GM21390 (cell line): ENCODE measurements around the gene NDUFS7.

Experiments
- ATAC-seq: cut with Tn5 transposase; IDR thresholded peaks from one replicate; pipeline ENCODE4 v1.9.1; 2021; ENCODE audit not compliant: unreplicated experiment

Gene NDUFS7

DNA sequence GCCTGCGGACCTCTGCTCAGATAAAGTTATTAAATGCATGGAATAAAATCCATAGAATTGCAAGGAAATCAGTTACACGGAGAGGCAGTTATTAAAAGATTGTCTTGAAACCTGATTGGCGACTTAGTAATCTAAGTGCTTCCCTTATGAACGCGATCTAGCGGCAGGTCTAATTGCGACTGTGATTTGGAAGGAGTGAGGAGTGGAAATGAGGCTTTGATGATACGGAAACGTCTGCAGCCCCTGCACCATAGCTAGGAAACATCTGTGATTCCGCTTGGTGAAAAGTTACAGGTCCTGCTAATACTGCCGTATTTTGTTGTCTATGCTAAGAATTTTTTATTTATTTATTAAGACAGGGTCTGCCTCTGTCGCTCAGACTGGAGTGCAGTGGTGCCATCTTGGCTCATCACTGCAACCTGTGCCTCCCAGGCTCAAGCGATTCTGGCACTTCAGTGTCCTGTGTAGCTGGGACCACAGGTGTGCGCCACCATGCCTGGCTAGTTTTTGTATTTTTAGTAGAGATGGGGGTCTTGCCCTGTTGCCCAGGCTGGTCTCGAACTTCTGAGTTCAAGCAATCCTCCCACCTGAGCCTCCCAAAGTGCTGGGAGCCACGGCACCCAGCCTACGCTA, 887 bp downstream of the NDUFS7 start:
- no peak for ATAC-seq

DNA sequence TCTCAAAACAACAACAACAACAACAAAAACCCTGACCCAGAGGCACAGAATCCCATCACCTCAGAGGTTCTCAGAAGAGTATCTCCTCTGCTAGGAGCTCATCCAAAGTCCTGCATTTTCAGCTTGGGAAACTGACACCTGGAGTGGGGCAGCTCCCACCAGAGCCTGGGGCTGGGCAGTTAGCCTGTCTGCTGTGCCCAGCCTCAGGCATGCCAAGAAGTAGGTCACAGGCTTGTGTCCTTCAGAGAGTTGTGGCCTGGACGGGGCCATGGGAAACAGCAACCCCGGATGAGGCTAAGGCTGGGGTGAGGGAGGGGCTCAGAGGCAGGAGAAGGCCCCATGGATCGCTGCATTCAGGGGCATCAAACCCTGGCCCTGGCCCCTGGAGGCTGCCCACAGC, 2.1 kb downstream of the NDUFS7 start:
- no peak for ATAC-seq

DNA sequence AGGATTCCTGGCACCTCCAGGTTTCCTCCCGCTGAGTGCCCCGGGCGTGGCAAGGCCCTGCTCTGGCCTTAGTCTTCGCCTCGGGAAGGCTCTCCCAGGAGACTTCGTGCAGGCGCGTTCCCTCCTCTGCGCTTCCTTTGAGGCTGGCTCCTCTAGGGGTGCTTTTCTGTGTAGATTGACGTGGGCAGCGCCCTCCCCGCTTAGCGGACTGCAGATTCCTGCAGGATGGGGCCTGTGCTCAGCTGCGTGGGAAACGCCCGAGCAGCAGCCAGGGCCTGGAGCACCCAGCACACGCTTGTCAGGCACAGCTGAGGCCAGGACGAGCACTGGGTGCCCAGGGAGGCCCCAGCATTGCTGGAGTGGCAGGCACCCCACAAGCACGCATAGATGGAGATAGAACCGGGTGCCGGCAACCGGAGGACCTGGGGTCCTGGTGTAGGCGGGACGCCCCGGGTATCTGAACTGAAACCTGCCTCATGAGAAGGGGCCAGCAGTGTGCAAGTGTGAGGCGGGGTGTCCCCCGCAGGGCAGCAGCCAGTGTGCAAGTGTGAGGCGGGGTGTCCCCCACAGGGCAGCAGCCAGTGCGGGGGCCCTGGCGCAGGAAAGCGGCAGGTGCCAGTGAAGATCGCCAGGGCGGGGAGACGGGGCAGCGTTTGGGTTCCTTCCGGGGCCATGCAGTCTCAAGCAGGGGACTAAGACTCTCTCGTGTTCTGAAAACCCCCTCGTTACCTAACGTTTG, 3.4 kb downstream of the NDUFS7 start:
- ATAC-seq = no peak

DNA sequence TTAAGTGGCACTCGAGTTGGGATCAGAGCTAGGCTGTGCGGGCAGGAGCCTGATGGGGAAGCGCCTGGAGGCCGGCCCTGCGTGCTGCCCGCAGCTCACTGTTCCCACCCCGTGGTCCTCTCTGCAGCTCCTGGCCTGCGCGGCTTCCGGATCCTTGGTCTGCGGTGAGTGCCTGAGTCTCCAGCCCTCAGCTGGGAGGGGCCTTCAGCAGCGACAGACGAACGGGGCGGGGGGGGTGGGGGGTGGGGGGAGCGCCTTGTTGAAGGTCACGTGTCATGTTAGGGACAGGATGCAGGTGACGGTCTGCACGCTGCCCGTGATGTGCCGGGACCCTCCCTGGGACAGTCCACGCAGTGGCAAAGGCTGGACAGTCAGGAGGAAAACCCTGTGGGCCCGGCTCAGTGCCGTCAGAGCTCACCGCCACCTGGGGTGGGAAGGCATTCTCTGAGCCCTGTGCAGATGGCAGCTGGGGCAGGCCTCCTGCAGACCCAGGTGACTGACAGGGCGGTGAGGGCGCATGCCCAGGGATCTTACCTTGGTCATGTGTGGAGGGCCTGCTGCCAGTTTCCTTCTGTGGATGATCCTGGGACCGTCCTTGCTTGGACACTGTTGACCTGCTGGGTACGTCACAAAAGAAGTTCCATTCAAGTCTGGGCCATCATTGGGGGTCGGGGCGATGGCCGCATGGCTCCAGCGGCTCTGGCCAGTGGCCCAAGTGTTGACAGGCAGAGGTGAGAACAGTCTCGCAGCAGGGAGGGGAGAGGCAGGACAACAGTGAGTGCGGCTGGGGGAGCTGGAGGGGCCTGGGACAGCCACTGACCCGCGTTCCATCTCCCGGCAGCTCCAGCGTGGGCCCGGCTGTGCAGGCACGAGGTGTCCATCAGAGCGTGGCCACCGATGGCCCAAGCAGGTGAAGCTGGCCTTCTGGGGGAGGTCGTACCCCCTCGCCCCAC, 4.3 kb downstream of the NDUFS7 start:
- ATAC-seq = no peak

DNA sequence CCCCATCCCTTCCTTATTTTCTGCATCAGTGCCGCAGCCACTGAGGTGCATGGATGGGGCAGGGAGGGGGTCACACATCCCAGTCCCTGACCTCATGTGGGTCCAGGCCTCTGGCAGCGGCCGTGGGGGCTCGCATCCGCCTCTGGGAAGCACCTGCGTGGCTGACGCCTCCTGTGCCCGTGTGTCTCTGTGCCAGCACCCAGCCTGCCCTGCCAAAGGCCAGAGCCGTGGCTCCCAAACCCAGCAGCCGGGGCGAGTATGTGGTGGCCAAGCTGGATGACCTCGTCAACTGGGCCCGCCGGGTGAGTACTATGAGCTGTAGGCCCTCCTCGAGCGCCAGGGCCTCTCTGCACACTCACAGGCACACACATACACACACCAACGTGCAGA, 4.9 kb downstream of the NDUFS7 start:
- ATAC-seq = no peak

DNA sequence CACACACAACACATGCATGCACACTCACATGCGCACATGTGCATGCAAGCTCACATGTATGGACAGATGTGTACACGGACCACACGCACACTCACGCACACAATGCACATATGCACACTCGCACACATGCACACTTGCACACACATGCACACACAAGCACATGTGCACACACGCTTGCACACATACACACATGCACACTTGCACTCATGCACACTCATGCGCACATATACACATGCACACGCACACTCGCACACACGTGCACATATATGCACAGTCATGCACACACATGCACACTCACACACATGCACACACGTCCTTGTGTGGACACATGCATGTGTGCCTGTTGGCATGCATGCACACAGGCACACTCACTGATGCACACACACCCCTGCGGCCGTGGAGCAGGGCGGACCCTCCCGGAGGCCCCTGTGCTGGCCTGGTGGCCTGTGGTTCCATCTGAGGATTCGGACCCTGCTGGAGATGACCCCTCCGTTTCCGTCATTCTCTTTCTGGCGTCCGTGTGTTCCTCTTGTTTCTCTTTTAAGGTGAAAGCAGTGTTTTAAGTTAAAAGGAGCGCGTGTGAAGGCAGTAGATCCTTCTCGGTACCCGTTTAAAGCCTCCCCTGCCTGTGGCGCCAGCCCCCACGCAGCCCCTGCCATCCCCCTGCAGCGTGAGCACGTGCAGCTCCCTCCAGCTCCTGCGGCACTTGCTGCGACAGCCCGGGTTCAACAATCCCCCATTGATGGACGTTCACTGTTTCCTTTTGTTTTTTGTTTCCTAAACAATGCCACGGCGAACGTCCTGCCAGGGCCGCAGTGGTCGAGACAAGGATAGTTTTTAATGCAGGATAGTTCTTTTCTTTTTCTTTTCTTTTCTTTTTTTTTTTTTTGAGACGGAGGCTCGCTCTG, 5.6 kb downstream of the NDUFS7 start:
- ATAC-seq = no peak

DNA sequence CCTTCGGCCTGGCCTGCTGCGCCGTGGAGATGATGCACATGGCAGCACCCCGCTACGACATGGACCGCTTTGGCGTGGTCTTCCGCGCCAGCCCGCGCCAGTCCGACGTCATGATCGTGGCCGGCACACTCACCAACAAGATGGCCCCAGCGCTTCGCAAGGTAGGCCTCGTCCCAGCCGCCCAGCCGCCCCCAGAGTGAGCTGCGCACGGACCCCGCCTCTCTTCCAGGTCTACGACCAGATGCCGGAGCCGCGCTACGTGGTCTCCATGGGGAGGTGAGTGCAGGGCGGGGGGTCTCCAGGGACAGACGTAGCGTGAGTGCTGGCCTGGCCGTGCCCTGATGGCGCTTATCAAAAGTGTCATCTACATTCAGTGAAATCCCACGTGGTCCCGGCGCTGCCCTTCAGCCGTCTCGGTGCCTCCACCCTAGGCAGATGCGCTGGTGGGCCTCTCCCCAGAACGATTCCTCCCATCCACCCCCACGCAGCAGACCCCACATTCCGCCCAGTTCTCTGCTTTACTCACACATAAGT, 7.2 kb downstream of the NDUFS7 start:
- no peak for ATAC-seq

DNA sequence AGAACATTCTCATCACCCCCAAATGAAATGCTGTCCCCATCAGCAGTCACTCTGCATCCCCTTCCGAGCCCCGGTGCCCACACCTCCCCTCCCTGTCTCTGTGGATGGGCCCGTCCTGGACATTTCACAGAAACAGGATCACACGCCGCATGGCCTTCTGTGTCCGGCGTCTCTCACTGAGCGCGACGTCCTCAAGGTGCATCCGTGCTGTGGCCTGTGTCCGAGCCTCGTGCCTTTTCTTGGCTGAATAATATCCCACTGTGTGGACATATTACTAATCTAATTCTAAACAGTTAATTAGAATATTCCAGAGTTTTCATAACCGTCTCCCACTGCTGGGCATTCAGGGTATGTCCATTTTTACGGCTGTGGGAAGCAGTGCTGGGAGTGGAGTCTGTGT, 8.7 kb downstream of the NDUFS7 start:
- ATAC-seq = no peak

DNA sequence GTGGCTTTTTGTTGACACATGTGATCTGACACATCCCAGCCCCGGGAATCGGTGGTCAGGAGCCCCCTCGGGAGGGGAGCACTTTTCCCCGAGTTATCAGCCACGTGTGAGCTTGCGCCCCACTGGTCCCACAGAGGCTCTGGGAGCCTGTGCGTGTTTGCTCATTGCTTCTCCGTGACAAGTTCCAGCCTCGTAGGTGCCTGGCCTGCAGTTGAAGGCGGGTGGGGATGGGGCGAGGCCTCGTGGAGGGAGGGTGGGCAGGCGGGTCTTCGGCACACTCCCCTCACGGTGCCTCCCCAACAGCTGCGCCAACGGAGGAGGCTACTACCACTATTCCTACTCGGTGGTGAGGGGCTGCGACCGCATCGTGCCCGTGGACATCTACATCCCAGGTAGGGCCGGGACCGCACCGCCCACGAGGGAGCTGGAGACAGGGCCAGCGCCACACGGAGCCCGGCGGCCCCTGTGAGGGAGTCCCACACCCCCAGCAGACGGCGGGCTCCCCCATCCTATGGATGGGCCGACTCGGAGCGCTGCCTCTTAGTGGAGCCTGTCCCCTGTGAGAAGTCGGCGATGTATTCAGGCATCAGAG, 9.3 kb downstream of the NDUFS7 start:
- no peak for ATAC-seq

DNA sequence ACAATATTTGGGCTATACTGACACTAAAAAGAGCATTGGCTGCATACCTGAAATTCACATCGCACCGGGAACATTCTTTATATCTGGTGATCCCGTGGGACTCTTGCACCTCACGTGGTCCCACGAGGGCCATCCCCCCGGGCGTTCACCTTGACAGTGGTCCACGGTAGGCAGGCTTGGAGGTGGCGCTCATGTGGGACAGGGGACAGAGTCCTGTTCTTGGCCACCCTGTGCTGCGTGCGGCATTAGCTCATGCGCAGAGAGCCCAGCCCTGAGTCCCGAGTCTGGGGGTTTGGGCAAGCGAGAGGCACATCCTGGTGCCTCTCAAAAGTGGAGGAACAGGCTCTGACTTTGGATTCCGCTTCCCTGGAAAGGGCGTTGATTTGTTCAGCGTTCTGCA, 10.1 kb downstream of the NDUFS7 start:
- ATAC-seq = no peak

DNA sequence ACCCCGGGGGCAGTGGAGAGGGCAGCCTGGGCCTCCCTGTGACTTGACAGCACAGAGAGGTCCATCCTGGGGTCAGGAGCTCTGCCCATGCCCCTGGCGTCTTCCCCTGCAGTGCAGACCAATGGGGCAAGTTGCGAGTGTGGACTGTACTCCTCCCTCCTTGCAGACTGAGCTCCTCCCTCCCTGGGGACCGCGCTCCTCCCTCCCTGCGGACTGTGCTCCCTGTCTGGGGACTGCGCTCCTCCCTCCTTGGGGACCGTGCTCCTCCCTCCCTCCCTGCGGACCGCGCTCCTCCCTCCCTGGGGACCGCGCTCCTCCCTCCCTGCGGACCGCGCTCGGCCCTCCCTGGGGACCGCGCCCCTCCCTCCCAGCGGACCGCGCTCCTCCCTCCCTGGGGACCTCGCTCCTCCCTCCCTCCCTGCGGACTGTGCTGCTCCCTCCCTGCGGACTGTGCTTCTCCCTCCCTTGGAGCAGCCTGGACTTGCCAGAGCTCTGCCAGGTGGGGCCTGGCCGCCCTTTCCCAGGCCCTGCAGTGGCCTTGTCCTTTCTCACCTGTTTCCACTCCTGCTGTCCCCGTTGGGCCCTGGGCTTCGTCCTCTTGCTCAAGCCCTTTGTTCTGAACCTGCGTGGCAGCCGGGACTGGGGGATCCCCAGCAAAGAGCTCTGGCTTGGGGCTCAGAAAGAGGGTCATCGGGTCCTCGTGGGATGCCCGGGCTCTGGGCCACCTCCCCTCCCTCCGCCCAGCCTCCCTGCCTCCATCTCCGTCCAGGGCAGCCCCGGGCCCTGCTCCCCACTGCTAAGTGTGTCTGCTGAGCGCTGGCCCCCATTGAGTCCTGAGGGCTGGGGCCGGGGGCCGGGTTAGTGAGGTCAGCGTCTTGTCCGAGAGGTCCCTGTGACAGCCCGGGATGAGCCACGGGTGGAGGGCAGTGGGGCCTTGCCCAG, 10.8 kb downstream of the NDUFS7 start:
- ATAC-seq = no peak

DNA sequence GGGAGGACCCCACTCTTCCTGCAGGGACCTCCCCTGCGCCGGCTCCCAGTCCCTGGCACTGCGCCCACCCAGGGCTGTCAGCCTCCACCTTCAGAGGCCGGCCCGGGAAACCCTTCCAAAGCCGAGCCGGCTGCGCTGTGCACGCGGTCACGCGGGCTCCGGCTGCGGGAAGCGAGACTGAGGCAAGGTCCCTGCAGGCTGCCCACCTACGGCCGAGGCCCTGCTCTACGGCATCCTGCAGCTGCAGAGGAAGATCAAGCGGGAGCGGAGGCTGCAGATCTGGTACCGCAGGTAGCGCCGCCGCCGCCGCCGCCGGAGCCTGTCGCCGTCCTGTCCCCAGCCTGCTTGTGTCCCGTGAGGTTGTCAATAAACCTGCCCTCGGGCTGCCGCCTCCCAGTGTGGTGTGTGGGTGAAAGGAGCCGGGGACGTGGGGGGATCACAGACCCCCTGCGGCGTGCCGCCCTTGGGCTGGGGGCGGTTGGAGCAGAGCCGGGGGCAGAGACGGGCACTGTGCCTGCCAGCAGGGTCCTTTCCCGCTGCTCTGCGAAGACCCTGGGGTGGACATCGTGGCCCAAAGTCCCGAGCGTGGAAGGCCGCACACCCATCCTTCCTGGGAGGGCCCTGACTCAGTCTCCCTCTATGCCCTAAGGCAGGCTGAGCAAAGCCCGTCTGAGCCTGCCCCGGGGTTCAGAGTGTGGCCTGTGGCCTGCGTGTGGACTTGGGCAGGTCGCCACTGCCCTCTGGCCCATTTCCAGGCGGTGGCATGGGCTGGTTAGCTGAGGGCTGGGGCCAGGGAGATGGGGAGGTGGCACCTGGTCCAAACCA, 11.7 kb downstream of the NDUFS7 start:
- no peak for ATAC-seq

DNA sequence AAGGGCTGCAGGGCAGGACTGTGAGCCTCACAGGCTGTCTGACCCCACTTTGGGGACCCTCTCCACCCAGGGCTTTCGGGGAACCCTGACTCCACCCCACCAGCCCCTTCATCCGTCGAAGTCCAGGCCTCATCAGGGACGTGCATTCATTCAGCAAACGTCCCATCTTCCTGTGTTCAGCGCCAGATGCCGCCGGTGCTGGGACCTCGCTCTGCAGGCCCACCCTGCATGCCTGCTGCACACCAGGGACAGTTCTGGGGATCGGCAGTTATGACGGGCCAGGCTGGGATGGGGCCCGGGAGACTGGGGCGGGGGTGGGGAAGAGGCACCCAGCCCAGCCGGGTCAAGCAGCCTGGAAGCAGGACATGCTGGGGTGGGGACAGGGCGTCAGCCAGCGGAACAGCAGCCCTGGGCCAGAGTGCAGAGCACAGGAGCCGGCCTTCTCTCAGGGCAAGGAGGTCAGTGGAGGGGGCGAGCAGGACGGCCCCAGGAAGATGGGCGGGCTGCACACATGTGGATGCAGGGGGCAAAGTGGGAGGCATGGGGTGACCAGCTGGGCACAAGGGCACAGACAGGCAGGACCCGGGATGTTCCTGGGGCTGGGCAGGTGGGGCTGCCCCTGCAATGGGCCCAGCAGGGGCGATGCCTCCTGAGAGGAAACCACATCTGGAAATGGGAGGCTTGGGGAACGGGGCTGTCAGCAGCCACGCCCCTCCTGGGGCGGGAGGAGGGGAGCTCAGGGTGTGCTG, 12.5 kb downstream of the NDUFS7 start:
- ATAC-seq = no peak

DNA sequence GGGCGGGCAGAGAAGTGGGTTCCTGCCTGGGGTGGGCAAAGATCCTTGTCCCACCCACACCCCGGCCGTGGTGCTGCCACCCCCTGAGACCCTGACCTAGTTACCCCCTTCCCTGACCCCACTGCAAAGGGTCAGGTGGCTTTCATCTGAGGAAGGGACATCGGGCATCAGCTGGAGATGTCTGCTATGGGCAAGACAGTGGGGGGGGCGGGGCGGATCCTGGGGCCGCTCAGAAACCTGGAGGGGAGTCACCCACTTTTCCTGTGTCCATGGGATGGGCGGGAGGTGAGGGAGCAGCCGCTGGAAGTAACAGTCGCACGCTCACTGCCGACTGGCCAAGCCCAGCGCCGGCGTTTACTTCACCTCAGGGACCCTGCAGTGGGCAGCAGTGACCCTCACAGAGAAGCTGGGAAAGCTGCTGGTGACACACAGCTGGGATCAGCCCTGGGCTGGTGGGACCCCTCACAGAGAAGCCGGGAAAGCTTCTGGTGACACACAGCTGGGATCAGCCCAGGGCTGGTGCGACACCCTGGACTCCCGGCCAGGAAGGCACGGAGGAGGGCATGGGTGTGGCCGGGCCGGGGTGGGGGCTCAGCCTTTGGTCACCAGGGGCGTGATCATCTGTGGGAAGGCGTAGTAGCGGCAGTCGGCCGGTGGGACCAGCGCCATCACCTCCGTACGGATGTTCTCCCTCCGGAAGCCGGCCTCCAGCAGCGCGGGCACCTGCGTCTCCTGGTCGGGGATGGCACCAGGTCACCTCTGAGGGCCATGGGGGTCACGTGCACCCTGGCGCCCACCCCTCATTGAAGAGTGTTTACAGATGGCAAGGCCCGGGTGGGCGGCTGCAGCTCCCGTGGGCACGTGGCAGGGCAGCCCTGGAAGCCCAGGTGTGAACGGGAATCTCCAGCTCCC, 13.3 kb downstream of the NDUFS7 start:
- ATAC-seq = no peak

DNA sequence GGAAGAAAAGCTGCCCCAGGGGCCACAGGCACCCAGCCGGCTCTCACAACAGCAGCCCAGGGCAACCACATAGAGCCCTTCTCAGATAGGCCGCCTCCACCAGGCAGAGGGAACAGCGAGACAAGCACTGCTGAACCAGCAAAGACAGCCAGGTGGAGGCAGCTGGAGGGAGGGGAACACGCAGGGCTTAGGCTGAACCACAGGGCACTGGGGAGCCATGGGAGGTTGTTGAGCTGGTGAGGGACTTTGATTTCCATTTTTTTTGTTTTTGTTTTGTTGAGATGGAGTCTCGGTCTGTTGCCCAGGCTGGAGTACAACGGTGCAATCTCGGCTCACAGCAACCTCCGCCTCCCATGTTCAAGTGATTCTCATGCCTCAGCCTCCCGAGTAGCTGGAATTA, 14.1 kb downstream of the NDUFS7 start:
- no peak for ATAC-seq

DNA sequence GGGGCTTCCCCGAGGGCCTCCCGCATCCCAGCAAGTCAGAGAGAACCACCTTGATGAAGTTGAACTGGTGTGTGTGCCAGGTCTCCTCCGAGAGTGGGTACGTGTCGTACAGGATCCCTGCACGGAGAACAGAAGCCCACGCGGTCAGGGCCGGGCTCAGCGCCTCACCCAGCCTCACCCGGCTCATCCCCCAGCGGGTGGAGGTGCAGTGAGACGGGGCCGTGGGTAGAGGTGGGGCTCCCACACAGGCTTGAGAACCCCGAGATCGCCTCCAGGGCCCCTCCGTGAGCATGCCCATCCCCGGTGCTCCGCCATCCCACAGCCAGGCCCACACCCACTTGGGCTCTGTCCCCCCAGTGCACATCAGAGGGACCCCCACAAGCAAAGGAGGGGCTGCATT, 15.4 kb downstream of the NDUFS7 start:
- no peak for ATAC-seq
